ENCODE measurements around the gene COL4A6. TPM values are rescaled to one million over a fixed set of nuclear protein-coding genes. Genes with fewer than 3 reads are reported as not detected.

Gene COL4A6
- polyA plus RNA-seq, 1 experiment, result 20.2 TPM

GRCh38 chrX:108415891-108416290, 22.3 kb downstream of the COL4A6 start:
- DNase-seq (ENCODE audit: low read depth, low spot score), result no peak
- ChIA-PET POLR2A (no interaction called here), CTCF (interaction anchor here (0.6 to 1.1 kb wide), 2 partner anchors 216 to 873 kb away, joined by 3 to 4 read pairs; no protein-coding TSS in a partner anchor)
- no peak overlapping the region for H3K27ac ChIP-seq (ENCODE audit: low read depth, low read length)
- H3K9me3 ChIP-seq (ENCODE audit: control insufficient read depth, insufficient read depth, low read length), result no peaks in the 10 kb centered on the region
- H3K27me3 ChIP-seq (ENCODE audit: control insufficient read depth, insufficient read depth, low read length), result no peaks in the 10 kb centered on the region
- no peak for TF ChIP-seq CTCF (IDR thresholded peaks at IDR 0.05; ENCODE audit: low read depth, low read length)
- no peak overlapping the region for H3K4me3 ChIP-seq (ENCODE audit: low read depth, low read length)

GRCh38 chrX:108415146-108415545, 23.1 kb downstream of the COL4A6 start:
- Histone ChIP-seq H3K27ac (ENCODE audit: low read depth, low read length) (no peak overlapping the region), H3K9me3 (ENCODE audit: control insufficient read depth, insufficient read depth, low read length) (no peaks in the 10 kb centered on the region), H3K4me3 (ENCODE audit: low read depth, low read length) (no peak overlapping the region), H3K27me3 (ENCODE audit: control insufficient read depth, insufficient read depth, low read length) (no peaks in the 10 kb centered on the region)
- no peak for DNase-seq (ENCODE audit: low read depth, low spot score)
- ChIA-PET POLR2A (no interaction called here), CTCF (interaction anchor here (1.1 kb wide), 1 partner anchor 215 kb away, joined by 4 read pairs; no protein-coding TSS in a partner anchor)
- TF ChIP-seq CTCF (IDR thresholded peaks at IDR 0.05; ENCODE audit: low read depth, low read length), result no peak

GRCh38 chrX:108412783-108413182, 25.4 kb downstream of the COL4A6 start:
- CTCF ChIA-PET, result no interaction called here
- Histone ChIP-seq H3K4me3 (ENCODE audit: low read depth, low read length) (no peak overlapping the region), H3K27ac (ENCODE audit: low read depth, low read length) (no peak overlapping the region), H3K27me3 (ENCODE audit: control insufficient read depth, insufficient read depth, low read length) (no peaks in the 10 kb centered on the region), H3K9me3 (ENCODE audit: control insufficient read depth, insufficient read depth, low read length) (no peaks in the 10 kb centered on the region)
- no peak for TF ChIP-seq CTCF (IDR thresholded peaks at IDR 0.05; ENCODE audit: low read depth, low read length)
- POLR2A ChIA-PET, result no interaction called here
- DNase-seq (ENCODE audit: low read depth, low spot score), result no peak

- no peak for DNase-seq (ENCODE audit: low read depth, low spot score)
- POLR2A ChIA-PET, result no interaction called here
- H3K27me3 ChIP-seq (ENCODE audit: control insufficient read depth, insufficient read depth, low read length), result no peaks in the 10 kb centered on the region
- CTCF ChIA-PET, result no interaction called here
- no peaks in the 10 kb centered on the region for H3K9me3 ChIP-seq (ENCODE audit: control insufficient read depth, insufficient read depth, low read length)
- no peak overlapping the region for H3K27ac ChIP-seq (ENCODE audit: low read depth, low read length)
- no peak for TF ChIP-seq CTCF (IDR thresholded peaks at IDR 0.05; ENCODE audit: low read depth, low read length)
- no peak overlapping the region for H3K4me3 ChIP-seq (ENCODE audit: low read depth, low read length)
These were observed 38.6 kb downstream of the COL4A6 start for GRCh38 chrX:108399418-108400165.

- no peak overlapping the region for H3K4me3 ChIP-seq (ENCODE audit: low read depth, low read length)
- POLR2A ChIA-PET, result no interaction called here
- no peaks in the 10 kb centered on the region for H3K27me3 ChIP-seq (ENCODE audit: control insufficient read depth, insufficient read depth, low read length)
- H3K27ac ChIP-seq (ENCODE audit: low read depth, low read length), result no peak overlapping the region
- CTCF ChIA-PET, result no interaction called here
- H3K9me3 ChIP-seq (ENCODE audit: control insufficient read depth, insufficient read depth, low read length), result no peaks in the 10 kb centered on the region
- no peak for DNase-seq (ENCODE audit: low read depth, low spot score)
- no peak for TF ChIP-seq CTCF (IDR thresholded peaks at IDR 0.05; ENCODE audit: low read depth, low read length)
These were observed 40.4 kb downstream of the COL4A6 start for GRCh38 chrX:108397627-108398391.
